ENCODE results near the gene TPM2.

DNA sequence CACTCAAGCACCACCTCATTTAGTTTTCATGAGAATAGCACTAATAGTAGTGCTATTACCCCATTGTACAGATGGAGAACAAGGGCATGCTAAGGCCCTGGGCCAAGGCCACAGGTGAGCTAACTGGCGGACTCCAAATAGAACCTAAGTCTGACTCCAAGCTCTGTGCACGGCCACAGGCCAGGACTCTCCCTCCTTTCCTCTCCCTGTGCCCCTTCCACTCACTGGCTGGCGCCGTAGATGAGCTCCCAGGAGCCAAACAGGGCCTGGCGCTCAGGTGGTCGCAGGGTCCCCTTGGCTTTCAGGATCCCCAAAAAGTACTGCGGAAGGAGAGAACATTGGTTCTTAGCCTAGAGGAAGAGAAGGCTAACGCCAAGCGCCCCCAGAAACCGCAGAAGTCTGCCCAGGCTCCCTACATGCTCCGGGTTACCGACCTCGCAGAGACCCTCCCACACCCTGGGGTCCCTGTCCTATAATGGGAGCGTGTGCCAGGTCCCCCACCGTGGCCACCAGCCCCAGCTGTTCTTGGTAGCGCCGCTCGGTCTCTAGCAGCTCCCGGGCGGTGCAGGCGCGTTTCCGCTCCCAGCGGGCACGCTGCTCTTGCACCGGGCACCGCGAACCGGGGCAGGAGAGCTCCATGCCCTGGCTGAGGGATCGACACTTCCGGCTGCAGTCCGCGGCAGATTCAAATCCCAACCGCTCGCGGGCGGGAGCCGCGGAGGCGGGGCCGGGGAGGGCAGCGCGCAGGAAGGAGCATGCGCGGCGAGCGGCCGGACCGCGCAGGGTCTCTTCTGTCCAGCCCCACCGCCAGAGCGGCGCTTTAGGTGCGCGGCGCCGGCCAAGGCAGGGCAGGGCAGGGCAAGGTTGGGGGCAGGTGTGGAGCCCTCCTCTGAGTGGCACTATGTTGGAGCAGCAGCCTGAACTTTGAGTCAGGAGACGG is 24.9 kb downstream of the TPM2 start, which contains the start of gene ARHGEF39:
- TF ChIP-seq, protein P1, sequence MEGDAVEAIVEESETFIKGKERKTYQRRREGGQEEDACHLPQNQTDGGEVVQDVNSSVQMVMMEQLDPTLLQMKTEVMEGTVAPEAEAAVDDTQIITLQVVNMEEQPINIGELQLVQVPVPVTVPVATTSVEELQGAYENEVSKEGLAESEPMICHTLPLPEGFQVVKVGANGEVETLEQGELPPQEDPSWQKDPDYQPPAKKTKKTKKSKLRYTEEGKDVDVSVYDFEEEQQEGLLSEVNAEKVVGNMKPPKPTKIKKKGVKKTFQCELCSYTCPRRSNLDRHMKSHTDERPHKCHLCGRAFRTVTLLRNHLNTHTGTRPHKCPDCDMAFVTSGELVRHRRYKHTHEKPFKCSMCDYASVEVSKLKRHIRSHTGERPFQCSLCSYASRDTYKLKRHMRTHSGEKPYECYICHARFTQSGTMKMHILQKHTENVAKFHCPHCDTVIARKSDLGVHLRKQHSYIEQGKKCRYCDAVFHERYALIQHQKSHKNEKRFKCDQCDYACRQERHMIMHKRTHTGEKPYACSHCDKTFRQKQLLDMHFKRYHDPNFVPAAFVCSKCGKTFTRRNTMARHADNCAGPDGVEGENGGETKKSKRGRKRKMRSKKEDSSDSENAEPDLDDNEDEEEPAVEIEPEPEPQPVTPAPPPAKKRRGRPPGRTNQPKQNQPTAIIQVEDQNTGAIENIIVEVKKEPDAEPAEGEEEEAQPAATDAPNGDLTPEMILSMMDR (IDR thresholded peaks at IDR 0.05; ENCODE audit: low read depth, low read length), result peak; percentile 40
- TF ChIP-seq EZH2phosphoT487 (IDR thresholded peaks at IDR 0.05; ENCODE audit: low read depth), result no peak

All from OCI-LY3 (cell line).